KBM-7 (cell line): ENCODE data around the gene PNKD.
A peak's percentile ranks its signal among the peaks of the same experiment; 100 is the strongest.

Experiments used
- DNase-seq: peaks from one replicate; pipeline ENCODE4 v3.0.0-alpha.2; 2015
- in situ Hi-C: fragments of 300-500 bp; cut with MboI; formaldehyde crosslinking; loops from 2 replicates; pipeline ENCODE4 v1.14.3; 2020; ENCODE audit warnings: low sequenced_read_pairs, low pct_unique_long_range_greater_than_20kb, mixed read lengths

Gene PNKD

DNA sequence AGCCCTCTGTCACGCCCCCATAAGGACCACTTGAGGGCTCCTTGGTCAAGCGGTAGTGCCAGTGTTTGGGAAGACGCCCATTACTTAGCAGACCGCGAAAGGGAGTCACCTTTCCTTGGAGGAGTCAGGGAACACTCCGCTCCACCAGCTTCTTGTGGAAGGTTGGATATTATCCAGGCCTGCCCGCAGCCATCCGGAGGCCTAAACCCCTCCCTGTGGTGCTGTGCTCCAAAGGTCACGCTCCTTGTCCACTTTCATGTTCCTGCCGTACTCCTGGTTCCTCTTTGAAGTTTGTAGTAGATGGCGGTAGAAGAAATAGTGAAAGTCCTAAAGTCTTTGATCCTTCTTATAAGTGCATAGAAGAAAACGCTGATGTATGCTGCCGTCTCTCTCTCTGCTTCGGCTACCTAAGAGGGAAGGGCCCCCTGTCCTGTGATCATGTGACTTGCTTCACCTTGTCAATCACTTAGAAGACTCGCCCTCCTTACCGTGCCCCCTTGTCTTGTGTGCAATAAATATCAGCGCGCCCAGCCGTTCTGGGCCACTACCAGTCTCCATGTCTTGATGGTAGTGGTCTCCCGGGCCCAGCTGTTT lies 84.6 kb downstream of the PNKD start:
- no peak for DNase-seq
- in situ Hi-C loops = no loop called here

DNA sequence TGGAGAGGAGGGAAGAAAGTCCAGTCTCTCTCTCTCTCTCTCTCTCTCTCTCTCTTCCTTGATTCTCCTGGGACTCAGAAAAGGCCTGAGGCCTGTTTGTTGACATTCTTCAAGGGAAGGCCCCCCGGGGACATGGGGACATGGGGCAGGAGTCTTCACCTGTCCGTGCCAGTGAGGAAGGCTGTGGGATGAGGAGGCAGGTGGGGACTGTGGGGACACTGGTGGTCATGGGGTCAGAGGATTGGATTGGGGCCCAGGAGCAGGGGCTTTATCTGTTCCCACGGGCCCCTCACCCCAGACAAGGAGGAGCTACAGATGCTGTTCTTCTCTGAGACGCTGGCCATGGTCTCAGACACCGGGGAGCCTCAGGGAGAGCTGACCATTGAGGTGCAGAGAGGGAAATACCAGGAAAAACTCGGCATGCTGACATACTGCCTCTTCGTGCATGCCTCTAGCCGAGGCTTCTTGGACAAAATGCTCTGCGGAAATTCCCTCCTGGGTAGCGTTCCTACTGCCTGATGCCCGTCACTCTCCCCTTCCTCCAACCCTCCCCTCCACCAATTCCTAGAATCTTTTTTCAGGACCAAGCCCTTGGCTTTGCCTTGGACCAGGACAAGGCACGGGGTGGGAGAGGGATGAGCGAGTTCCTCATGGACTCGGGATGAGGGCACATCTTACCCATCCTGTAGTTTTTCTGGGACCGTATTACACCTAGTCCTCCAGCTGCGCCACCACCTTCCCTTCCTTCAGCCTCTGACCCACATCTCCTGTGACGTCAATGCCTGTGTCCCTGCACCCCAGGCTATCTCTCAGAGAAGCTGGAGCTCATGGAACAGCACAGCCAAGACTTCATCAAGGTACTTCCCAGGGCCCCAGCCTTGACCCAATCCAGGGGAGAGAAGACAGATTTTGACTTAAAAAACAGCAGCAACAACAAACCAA lies 87.2 kb downstream of the PNKD start:
- DNase-seq = no peak
- in situ Hi-C loops = no loop called here

DNA sequence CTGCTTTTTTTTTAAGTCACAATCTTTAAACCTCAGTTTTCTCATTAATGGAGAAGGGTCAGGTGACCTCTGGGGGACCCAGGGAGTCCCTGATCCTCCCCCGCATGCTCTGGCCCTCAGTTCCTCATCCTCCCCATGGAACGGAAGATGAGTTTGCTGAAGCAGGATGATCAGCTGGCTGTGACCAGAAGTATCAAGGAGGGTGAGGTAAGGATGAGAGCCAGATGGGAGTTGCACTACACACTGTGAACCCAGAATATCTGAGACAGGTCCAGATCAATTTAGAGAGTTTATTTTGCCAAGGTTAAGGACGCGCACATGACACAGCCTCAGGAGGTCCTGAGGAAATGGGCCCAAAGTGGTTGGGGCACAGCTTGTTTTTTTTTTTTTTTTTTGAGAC lies 90.1 kb downstream of the PNKD start:
- peak; percentile 89 for DNase-seq
- in situ Hi-C loops = no loop called here

DNA sequence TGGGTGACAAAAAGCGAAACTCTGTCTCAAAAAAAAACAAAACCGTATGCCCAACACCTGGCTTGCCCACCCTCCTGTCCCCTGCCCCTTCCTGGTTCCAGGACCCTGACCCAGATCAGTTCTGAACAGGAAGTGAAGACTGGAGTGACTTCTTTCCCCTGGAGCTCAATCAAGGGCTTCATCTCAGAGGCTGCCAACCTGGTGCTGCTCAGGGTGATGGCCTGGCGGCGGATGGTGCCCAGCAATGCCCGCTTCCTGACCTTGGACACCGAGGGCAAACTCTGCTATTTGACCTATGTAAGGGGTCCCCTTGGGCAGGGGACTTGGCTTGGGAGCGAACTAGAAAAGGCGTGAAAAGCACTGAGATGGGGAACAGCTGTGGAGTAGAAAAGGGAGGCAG lies 92.3 kb downstream of the PNKD start:
- DNase-seq = no peak
- in situ Hi-C loops = no loop called here

DNA sequence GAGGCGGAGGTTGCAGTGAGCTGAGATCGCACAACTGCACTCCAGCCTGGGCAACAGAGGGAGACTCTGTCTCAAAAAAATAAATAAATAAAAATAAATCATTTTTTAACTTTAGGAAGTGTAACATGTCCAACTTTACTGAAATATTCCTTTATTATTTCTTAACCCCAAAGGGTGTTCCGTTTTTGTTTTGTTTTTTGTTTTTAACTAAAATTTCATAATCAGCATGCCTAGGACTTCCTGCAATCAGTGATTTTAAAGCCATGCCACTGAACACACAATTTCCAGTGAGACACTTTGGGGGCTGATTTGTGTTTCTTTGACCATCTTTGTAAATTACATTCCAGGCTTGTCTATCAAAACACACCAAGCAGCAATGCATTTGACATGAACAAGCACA lies 93.4 kb downstream of the PNKD start:
- in situ Hi-C loops = no loop called here
- DNase-seq = no peak

DNA sequence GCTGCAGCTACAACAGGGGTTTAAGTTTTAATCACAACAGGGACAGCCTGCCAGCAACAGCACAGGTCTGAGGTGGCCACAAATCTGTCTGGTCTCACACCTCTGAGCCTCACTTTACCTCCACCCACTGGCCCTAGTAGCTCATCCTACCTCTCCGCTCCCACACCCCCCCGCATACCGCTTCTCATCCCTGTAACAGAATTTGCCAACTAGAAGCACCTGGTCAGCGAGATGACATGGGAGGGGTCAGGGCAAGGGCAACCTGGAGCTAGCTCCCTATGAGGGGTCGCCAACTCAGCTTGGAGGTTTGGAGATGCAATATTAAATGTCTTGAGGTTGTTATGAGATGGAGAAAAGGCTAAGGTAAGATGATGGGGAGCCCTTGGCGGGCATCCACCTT lies 93.9 kb downstream of the PNKD start:
- in situ Hi-C loops = no loop called here
- DNase-seq = no peak

DNA sequence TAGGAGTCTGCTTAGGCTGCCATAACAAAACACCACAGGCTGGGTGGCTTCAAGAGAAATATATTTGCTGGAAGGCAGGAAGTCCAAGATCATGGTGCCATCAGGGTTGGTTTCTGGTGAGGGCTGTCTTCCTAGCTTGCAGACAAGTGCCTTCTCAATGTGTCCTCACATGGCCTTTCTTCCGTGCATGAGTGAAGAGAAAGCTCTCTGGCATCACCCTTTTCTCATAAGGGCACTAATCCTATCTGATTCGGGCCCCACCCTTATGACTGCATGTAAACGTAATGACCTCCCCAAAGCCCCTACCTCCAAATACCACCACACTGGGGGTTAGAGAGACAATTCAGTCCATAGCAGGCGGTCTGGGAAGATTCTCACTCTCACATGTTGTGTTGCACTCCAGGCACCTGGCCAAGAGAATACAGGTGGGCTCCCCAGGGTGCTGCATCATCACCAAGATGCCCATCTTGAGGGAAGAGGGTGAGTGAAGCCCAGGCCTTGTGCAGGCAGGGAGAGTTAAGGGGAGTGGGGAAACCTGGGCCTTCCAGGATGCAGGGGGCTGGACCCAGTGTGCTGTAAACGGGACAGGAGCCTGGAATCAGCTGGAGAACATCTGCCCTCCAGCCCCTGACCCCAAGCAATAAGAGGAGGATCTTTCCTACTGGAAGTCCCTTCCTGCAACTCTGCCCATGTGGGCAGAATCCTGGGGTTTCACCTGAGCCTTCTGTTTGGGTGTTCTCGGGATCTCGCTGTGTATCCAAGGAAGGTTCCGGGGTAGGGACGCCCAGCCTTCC lies 96.5 kb downstream of the PNKD start:
- DNase-seq = peak; percentile 24
- in situ Hi-C loops = no loop called here

DNA sequence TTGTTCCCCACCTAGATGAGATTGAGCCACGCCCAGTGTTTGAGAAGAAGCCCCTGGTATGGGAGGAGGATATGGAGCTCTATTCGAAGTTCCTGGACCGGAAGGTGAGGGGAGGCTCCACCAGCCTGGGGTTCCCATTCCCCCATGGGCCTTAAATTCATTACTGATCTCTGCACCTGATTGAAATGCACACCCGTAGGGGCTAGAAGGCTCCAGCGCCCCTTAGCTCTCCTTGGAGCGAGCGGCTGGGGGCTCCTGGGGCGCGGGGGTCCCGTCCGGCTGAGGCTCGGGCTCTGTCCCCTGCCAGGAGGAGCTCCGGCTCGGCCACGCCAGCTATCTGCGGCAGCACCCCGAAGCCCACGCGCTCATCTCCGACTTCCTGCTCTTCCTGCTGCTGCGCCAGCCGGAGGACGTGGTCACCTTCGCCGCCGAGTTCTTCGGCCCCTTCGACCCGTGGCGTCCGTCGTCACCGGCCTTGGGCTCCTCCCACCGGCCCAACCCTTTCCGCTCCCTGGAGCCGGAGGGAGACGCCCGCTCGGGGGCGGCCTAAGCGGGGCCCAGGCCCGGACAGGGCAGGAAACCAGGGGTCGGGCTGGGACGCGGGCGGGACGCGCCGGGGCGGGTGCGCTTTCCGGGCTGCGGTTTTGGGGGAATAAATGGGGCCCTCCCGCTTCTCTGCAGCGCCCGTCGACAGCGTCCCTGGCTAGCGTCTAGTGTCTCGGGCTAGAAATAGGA lies 97.3 kb downstream of the PNKD start:
- in situ Hi-C loops = no loop called here
- DNase-seq = peak; percentile 93

DNA sequence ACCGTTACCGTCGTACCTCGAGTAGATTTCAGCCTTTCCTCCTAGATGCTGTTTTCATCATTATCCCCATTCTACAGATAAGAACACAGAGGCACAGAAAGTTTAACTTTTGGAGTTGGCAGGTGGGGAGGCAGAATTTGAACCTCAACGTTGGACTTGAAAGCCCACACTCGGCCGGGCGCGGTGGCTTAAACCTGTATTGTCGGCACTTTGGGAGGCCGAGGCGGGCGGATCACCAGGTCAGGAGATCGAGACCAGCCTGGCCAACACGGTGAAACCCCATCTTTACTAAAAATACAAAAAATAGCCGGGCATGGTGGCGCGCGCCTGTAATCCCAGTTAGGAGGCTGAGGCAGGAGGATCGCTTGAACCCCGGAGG lies 97.8 kb downstream of the PNKD start:
- DNase-seq = no peak
- in situ Hi-C loops = no loop called here

DNA sequence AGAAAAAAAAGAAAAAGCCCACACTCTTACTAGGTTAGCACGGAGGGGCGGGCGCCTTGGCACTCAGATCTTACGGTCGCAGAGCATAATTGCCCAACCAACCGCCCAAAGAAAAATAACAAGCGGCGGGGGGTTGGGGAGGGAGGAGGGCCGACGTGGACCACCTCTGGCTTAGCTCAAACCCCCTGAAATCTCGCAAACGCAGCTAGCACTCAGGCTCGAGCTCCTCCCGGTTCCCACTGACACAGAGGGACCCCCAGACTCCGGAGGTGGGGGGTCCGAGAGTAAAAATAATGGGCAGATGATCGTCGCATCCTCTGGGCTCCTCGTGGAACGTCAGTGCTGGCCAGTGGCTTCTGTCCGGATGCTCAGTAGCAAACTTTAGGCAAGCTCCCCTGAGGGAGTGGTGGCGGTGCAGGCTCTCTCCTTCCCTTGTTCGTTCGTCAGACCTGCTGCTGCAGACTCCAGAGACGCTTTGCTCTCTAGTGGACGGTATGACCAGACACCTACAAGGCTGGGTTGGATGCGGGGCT lies 98.4 kb downstream of the PNKD start:
- in situ Hi-C loops = no loop called here
- DNase-seq = peak; percentile 38

DNA sequence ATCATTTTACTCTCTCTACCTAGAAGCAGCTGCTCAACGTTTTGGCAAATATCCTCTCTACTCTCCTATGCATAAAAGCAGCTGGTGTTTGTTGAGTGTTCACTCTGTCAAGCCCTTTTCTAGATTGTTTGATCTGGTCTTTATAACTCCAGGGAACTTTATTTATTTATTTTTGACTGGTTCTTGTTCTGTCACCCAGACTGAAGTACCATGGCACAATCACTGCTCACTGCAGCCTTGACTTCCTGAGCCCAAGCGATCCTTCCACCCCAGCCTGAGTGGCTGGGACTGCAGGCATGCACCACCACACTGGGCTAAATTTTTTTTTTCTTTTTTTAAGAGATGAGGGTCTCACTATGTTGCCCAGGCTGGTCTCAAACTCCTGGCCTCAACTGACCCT lies 99.0 kb downstream of the PNKD start:
- in situ Hi-C loops = no loop called here
- no peak for DNase-seq

DNA sequence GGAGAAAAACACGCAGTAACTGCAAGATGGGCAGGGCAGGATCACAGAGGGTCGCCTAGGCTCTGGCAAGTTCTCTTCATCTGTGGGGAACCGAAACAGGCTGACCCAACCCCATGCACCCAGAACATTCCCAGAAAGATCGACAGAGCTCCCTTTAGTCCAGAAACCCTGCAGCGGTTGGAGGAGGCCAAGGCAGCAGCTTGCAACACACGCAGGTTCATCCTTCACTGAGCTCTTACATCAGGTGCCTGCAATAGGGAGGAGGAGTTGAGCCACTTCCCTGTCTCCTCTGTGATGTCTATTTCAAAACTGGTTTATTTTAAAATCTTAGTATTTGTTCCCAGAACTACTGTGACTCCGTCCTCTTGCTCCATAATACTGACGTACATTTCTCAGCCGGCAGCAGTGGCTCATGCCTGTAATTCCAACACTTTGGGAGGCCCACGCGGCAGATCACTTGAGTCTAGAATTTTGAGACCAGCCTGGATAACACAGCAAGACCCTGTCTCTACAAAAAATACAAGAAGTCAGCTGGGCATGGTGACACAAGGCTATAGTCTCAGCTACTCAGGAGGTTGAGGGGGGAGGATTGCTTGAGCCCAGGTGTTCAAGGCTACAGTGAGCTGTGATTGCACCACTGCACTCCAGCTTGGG lies 100.2 kb downstream of the PNKD start:
- in situ Hi-C loops = no loop called here
- DNase-seq = peak; percentile 42

DNA sequence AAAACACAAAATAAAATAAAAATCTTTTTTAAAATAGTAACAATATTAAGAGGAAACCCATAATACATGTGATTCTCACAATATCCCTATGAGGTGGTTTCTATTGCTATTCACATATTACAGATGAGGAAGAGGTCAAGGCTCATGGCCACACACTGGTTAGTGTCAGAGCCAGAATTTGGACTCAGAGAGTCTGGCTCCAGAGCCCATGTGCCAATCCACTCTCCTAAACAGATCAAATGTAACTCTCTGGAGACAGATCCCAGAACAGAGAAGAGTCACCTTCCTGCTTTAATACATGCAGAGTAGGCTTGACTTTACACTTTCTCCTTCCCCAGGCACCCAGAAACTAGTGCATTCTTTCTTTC lies 101.6 kb downstream of the PNKD start:
- DNase-seq = no peak
- in situ Hi-C loops = no loop called here

DNA sequence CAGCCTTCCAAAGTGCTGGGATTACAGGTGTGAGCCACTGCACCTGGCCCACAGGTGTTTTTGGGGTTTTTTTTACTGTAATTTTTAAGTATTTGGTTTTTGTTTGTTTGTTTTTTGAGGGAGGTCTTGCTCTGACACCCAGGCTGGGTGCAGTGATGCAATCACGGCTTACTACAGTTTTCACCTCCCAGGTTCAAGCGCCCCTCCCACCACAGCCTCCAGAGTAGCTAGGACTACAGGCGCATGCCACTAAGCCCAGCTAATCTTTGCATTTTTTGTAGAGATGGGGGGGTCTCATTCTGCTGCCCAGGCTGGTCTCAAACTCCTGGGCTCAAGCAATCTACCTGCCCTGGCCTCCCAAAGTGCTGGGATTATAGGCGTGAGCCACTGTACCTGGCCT lies 104.5 kb downstream of the PNKD start:
- in situ Hi-C loops = no loop called here
- no peak for DNase-seq

DNA sequence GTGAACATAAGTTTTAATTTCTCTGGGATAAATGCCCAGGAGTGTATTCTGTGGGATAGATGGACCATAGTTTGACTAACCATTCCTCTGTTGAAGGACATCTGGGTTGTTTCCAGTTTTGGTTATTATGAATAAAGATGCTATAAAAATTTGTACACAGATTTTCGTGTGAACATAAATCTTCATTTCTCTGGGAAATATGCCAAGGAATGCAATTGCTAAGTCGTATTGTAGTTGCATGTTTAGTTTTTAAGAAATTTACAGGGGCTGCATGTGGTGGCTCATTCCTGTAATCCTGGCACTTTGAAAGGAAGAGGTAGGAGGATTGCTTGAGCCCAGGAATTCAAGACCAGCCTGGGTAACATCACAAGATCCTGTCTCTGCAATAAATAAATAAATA lies 104.9 kb downstream of the PNKD start:
- in situ Hi-C loops = no loop called here
- DNase-seq = no peak

DNA sequence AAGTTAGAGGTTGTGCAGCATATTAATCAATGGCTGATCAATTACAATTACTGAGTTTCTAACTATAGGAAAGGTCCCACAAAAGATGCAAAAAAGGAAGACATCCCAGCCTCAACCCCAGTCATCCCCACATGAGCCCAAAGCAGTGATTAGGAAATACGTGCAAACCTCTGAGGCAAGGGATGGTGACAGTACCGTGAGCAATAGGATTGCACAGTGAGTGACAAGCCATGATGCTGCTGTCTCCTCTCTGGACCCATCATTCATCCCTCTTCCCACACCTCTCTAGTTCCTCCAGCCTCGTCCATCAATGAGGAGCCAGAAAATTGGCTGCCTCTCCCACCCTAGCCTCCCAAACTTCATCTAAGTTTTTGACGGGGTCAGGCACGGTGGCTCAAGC lies 107.7 kb downstream of the PNKD start:
- DNase-seq = no peak
- in situ Hi-C loops = no loop called here

DNA sequence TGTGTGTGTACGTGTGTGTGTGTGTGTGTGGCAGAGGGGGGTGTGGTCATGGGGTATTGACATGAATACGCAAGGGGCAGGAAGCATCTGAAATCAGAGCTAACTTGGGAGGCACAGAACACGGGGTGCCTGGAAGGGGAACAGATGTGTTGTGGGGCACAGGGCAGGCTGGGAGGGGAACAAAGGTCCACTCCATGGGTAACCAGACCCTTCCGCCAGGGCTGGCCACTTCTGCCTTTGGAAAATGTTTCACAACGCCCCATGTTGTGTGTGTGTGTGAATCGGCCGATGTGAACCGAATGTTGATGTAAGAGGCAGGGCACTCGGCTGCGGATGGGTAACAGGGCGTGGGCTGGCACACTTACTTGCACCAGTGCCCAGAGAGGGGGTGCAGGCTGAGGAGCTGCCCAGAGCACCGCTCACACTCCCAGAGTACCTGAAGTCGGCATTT lies 111.6 kb downstream of the PNKD start, which contains the start of gene SLC11A1:
TSS of gene SLC11A1 (plus strand) at position 358 of the 451 bp plus-strand sequence. CDS start 96 bp downstream, outside the sequence.
- no peak for DNase-seq
- in situ Hi-C loops = no loop called here

DNA sequence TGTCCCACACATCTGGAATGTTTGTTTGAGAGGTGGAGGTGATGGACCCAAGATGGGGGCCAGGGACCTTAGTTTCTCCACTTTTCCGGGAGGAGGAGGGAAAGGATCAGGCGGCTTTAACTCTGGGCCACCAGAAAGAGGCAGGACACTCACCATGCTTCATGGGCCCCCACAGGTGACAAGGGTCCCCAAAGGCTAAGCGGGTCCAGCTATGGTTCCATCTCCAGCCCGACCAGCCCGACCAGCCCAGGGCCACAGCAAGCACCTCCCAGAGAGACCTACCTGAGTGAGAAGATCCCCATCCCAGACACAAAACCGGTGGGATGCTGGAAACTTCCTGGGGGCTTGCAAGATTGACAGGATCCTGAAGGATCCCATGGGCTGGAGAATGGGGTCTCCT lies 112.5 kb downstream of the PNKD start:
- no peak for DNase-seq
- in situ Hi-C loops = no loop called here
